Testis (tissue), 2 donors: ENCODE data around the gene ISG20.

ENCODE experiments used
- POLR2A ChIP-seq: fragments of 450-650 bp; IDR thresholded peaks from one replicate; pipeline ENCODE4 v1.6.1; 2017; ENCODE audit warnings: antibody characterized with exemption, mild to moderate bottlenecking, moderate library complexity
- TF ChIP-seq, protein P1 (sequence below), 3 experiments: fragments of 450-650 bp in 2 of 3; fragments of 200-600 bp in 1 of 3; sonication (generic) in 1 of 3; IDR thresholded peaks; one replicate each; pipeline ENCODE4 v1.5.1; 2016 to 2019; ENCODE audit warnings: antibody characterized with exemption in 3 of 3, mild to moderate bottlenecking in 2 of 3, moderate library complexity in 1 of 3

GRCh38 chr15:88705769-88706165 lies 67.0 kb downstream of the ISG20 start:
- TF ChIP-seq POLR2A: no peak
- TF ChIP-seq, protein P1, sequence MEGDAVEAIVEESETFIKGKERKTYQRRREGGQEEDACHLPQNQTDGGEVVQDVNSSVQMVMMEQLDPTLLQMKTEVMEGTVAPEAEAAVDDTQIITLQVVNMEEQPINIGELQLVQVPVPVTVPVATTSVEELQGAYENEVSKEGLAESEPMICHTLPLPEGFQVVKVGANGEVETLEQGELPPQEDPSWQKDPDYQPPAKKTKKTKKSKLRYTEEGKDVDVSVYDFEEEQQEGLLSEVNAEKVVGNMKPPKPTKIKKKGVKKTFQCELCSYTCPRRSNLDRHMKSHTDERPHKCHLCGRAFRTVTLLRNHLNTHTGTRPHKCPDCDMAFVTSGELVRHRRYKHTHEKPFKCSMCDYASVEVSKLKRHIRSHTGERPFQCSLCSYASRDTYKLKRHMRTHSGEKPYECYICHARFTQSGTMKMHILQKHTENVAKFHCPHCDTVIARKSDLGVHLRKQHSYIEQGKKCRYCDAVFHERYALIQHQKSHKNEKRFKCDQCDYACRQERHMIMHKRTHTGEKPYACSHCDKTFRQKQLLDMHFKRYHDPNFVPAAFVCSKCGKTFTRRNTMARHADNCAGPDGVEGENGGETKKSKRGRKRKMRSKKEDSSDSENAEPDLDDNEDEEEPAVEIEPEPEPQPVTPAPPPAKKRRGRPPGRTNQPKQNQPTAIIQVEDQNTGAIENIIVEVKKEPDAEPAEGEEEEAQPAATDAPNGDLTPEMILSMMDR (IDR thresholded peaks at IDR 0.05): no peak
